PC-3 (cell line): ENCODE results near the gene TRAF1.

ENCODE experiments used
- EZH2 ChIP-seq: fragments of 300-600 bp; sonication (generic); IDR thresholded peaks from one replicate; pipeline ENCODE4 v1.6.1; 2017; ENCODE audit warnings: antibody characterized with exemption, mild to moderate bottlenecking, low read length; ENCODE audit not compliant: unreplicated experiment
- TF ChIP-seq, protein P1 (sequence below): fragments of 300-600 bp; sonication (generic); conservative IDR thresholded peaks from 2 replicates; pipeline ENCODE4 v1.5.1; 2017; ENCODE audit warnings: antibody characterized with exemption, low read depth, mild to moderate bottlenecking, low read length

- TF ChIP-seq, protein P1, sequence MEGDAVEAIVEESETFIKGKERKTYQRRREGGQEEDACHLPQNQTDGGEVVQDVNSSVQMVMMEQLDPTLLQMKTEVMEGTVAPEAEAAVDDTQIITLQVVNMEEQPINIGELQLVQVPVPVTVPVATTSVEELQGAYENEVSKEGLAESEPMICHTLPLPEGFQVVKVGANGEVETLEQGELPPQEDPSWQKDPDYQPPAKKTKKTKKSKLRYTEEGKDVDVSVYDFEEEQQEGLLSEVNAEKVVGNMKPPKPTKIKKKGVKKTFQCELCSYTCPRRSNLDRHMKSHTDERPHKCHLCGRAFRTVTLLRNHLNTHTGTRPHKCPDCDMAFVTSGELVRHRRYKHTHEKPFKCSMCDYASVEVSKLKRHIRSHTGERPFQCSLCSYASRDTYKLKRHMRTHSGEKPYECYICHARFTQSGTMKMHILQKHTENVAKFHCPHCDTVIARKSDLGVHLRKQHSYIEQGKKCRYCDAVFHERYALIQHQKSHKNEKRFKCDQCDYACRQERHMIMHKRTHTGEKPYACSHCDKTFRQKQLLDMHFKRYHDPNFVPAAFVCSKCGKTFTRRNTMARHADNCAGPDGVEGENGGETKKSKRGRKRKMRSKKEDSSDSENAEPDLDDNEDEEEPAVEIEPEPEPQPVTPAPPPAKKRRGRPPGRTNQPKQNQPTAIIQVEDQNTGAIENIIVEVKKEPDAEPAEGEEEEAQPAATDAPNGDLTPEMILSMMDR, result no peak
- TF ChIP-seq EZH2, result no peak
These were observed 24.6 kb downstream of the TRAF1 start for GRCh38 chr9:120901755-120902568.
